HG02970 (cell line): Measurements from ENCODE around the gene PRM1.
A peak's percentile ranks its signal among the peaks of the same experiment; 100 is the strongest.

Experiments
- ATAC-seq: cut with Tn5 transposase; IDR thresholded peaks from one replicate; pipeline ENCODE4 v1.9.1; 2021; ENCODE audit warnings: mild to moderate bottlenecking, moderate library complexity, moderate number of reproducible peaks; ENCODE audit not compliant: unreplicated experiment, low FRiP score

PRM1 gene

GRCh38 chr16:11315510-11315909, 34.4 kb upstream of the PRM1 start:
- ATAC-seq = no peak

GRCh38 chr16:11314309-11314894, 33.3 kb upstream of the PRM1 start:
- no peak for ATAC-seq

- ATAC-seq = no peak
Measured at GRCh38 chr16:11313493-11314308, 32.6 kb upstream of the PRM1 start.

- no peak for ATAC-seq
Measured at GRCh38 chr16:11312718-11313492, 31.8 kb upstream of the PRM1 start.

- no peak for ATAC-seq
Measured at GRCh38 chr16:11310997-11311561, 29.9 kb upstream of the PRM1 start.

GRCh38 chr16:11310634-11310977, 29.5 kb upstream of the PRM1 start:
- no peak for ATAC-seq

- ATAC-seq = peak; percentile 48
Measured at GRCh38 chr16:11309895-11310633, 28.9 kb upstream of the PRM1 start.

- no peak for ATAC-seq
Measured at GRCh38 chr16:11308493-11309283, 27.6 kb upstream of the PRM1 start.

- ATAC-seq = no peak
Measured at GRCh38 chr16:11307639-11308492, 26.7 kb upstream of the PRM1 start.

- no peak for ATAC-seq
Measured at GRCh38 chr16:11306997-11307638, 26.0 kb upstream of the PRM1 start.

GRCh38 chr16:11306381-11306780, 25.3 kb upstream of the PRM1 start:
- ATAC-seq = no peak

GRCh38 chr16:11303405-11304138, 22.4 kb upstream of the PRM1 start:
- no peak for ATAC-seq

- no peak for ATAC-seq
Measured at GRCh38 chr16:11302977-11303376, 21.8 kb upstream of the PRM1 start.

- no peak for ATAC-seq
Measured at GRCh38 chr16:11301645-11302501, 20.7 kb upstream of the PRM1 start.

GRCh38 chr16:11300560-11300892, 19.4 kb upstream of the PRM1 start:
- ATAC-seq = no peak

- ATAC-seq = no peak
Measured at GRCh38 chr16:11299865-11300559, 18.9 kb upstream of the PRM1 start.
